GM18508 (cell line): Measurements from ENCODE around the gene GARIN5B.
"Not testable (repeated sequence)": the region's sequence is repeated elsewhere in the genome, so short reads cannot be mapped to it uniquely, and the experiment has no call there.

Experiments used
- ATAC-seq: cut with Tn5 transposase; IDR thresholded peaks from one replicate; pipeline ENCODE4 v1.9.1; 2021; ENCODE audit warnings: moderate number of reproducible peaks; ENCODE audit not compliant: insufficient read depth, unreplicated experiment

The GARIN5B gene

DNA sequence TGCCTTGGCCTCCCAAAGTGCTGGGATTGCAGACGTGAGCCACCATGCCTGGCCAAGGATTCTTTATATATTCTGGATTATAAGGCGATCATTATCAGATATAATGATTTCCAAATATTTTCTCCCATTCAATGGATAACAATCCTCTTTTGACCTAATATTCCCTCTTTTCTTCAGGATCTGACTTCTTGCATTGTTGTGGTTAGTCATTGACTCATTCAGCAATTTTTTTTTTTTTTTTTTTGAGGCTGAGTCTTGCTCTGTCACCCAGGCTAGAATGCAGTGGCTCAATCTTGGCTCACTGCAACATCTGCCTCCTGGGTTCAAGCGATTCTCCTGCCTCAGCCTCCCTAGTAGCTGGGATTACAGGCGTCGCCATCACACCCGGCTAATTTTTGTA is 33.3 kb downstream of the GARIN5B start:
- not testable (repeated sequence) for ATAC-seq

DNA sequence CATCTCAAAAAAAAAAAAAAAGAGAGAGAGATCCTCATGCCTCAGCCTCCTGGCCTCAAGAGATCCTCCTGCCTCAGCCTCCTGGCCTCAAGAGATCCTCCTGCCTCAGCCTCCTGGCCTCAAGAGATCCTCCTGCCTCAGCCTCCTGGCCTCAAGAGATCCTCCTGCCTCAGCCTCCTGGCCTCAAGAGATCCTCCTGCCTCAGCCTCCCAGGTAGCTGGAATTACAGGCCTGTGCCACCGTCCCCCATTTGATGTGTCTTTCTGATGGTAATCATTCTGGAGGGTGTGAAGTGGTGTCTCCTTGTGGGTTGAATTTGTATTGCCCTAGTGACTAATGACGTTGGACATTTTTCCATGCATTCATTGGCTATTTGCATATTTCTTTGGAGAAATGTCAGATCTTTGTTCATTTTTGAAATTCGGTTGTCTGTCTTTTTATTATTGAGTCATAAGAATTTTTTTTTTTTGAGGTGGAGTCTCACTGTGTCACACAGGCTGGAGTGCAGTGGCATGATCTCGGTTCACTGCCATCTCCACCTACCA is 34.2 kb downstream of the GARIN5B start:
- ATAC-seq = not testable (repeated sequence)

DNA sequence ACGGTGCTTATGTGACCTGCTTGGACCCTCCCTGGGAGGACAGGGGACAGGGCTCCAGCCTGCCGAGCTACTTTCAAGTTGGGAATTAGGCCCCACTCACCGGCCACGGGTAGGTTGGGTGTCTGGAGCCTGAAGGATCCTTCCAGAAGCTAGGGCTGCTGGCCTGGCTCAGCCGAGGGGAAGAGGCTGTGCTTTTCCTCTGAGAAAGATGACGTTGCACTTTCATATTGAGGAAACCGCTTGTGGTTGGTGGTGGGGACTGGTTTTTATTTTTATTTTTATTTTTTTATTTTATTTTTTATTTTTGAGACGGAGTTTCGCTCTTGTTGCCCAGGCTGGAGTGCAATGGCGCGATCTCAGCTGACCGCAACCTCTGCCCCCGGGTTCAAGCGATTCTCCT is 37.9 kb downstream of the GARIN5B start, which contains the start of gene TMEM150B:
TSS of gene TMEM150B (minus strand) at position 170 of the 400 bp plus-strand sequence. CDS start 4,305 bp downstream, outside the sequence.
- ATAC-seq = no peak

DNA sequence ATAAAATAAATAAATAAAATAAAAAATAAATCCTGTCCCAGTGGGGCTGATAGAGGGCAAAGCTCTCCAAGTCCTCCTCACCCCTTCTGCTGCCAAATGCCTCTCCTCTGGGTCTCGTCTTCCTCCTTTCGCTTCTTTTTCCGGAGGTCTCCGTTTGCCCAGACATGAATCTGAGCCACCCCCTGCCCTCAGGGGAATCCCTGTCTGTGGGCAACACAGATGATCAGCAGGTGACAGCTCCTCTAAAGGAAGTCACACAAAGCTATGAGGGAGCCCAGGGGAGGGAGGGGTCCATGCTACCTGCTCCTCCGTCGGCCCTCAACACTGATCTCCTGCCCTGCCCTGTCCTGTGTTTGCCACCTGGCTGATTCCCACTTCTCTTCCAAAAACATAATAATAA is 38.4 kb downstream of the GARIN5B start:
- ATAC-seq = no peak

DNA sequence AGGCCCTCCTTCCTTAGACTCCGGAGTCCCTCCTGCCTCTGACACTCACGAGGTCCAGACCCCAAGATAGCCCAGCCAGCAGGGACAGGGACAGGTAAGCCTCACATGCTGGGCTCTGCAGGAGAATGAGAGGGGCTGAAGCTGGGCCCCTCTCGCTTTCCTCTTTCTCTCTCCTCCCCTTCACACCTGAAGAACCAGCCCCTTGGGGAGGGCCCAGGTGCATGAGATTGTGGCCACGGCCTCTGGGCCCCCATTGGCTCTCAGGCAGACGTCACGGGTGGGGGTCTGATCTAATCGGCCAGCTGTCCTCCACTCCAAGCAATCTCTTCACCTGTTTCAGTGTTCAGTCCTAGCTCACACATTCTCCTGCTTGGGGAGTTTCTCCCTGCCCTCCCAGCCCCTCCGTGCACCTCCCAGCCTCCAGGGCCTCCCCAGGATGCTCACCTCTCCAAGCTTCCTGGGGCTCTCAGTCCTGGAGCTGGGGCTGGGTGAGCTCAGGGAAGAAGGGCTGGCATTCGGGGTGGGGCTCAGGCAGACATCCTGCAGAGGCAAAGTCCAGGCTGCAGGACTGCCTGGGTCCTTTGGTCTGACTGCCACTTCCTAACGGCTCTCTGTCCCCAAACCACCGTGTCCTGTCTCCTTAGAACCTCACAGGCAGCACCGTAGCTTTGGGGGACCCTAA is 40.7 kb downstream of the GARIN5B start:
- ATAC-seq = no peak

DNA sequence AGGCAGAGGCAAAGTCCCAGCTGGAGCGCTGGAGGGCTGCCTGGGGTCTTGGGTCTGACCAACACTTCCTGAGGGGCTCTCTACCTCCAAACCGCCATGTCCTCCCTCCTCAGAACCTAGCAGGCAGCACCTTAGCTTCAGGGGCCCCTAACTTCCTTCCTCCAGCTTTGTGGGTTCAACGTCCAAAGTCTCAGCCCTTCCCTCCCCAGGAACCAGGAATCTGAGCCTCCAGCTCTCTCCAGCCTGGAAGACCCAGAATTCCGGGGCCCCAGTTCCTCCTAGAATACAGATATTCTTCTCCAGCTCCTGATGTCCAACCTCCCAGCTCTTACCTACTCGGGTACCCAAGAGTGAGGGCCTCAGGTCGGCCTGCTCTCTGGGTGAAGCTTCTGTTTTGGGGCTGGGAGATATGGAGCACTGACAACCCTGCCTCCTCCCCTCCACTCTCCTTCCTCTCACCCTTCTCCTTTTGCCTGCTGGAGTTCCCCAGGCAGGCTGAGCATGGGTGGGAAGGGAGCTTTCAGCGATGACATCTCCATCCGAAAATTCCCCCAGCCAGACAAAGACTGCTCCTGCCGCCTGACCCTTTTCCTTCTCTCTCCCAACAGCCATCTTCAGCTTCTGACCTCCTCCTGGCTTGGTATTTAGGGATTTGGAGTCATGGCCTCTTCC is 41.5 kb downstream of the GARIN5B start:
- no peak for ATAC-seq

DNA sequence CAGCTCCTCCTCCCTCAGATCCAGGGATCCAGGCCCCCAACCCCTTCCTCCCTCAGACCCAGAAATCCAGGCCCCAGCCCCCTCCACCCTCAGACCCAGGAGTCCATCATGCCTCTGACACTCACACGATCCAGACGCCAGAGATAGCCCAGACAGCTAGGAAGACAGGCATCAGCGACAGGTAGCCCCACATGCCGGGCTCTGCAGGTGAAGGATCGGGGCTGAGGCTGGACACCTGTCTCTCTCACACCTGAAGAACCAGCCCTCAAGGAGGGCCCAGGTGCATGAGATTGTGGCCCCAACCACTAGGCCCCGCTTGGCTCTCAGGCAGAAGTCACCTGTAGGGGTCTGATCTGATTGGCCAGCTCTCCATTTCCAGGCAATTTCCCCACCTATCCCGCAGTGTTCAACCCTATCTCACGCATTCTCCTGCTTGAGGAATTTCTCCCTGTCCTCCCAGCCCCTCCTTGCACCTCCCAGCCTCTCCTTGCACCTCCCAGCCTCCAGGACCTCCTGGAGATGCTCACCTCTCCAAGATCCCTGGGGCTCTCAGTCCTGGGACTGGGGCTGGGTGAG is 42.1 kb downstream of the GARIN5B start:
- ATAC-seq = no peak

DNA sequence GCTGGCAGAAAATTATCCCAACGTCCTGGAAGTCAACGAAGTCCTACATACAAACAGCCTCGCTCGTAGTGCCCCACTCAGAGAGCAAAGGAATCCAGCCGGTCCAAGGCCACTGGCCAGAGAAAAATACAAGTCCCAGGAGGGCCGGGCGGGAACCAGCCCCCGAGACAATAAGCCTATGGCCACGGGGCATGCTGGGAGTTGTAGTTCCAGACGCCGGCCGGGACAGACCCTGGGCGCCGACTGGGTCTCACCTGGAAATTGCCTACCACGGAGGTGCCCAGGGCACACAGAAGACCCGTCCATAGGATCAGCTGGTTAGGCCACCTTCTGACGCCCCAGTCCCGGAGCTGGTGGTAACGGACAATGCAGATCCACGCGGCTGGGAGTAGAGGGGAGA is 43.3 kb downstream of the GARIN5B start:
- no peak for ATAC-seq

DNA sequence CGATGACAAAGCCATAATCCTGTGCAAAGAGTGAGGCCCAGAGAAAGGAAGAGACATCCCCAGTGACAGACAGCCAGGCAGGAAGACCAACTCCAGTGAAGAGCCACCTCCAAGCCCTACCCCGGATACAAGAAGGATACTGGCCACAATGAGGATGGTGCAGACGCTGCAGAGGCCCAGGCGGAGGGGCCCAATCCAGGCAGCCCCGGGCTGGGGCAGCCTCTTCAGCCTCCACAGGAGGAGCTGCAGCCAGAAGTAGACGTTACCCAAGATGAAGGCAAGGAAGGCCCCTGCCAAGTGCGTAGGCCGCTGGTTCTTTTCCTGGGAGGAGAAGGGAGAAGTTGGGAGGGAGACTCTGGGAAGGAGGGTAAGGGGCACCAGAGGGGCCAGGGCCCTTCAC is 46.4 kb downstream of the GARIN5B start:
- ATAC-seq = no peak

DNA sequence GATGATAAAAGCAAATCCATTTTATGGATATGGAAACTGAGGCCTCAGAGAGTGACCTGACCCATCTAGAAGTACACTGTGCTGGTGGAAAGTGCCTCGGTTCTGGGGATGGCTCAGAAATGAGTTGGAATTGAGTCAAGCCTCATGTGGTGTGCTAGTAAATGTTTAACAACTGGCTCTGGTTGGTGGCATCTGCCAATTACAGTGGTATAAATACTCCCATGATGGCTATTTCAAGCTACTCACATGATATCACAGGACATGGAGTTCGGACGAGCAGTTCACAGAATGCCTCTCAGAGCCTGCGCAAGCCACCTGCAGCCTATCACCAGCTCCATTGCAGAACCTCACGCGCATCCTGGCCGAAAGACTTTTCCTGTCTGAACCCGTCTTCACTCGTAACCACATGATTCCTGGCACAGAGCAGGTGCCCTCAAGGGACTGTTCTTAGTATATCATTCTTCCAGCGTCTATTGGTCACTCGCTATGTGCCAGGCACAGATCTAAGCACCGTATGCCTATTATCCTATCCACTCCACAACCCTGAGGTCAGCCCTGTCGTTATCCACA is 47.0 kb downstream of the GARIN5B start:
- no peak for ATAC-seq

DNA sequence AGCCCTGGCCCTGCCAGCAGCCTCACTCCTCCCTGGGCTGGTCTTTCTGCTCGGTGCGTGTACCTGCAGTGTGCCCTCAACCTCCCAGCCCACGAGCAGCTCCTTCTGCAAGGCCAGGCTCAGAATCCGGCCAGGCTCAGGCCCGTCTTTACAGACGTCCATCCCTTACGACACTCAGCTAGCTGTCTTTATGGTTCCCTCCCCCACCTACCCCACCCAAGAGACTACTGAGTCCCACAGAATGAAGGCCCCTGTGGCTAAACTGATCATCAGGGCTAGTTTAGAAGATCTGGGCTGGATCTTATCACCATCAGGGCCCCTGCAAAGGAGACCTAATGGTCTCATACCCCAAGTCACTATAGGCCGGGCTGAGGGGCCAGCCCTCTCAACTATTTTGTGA is 48.7 kb downstream of the GARIN5B start:
- ATAC-seq = no peak

DNA sequence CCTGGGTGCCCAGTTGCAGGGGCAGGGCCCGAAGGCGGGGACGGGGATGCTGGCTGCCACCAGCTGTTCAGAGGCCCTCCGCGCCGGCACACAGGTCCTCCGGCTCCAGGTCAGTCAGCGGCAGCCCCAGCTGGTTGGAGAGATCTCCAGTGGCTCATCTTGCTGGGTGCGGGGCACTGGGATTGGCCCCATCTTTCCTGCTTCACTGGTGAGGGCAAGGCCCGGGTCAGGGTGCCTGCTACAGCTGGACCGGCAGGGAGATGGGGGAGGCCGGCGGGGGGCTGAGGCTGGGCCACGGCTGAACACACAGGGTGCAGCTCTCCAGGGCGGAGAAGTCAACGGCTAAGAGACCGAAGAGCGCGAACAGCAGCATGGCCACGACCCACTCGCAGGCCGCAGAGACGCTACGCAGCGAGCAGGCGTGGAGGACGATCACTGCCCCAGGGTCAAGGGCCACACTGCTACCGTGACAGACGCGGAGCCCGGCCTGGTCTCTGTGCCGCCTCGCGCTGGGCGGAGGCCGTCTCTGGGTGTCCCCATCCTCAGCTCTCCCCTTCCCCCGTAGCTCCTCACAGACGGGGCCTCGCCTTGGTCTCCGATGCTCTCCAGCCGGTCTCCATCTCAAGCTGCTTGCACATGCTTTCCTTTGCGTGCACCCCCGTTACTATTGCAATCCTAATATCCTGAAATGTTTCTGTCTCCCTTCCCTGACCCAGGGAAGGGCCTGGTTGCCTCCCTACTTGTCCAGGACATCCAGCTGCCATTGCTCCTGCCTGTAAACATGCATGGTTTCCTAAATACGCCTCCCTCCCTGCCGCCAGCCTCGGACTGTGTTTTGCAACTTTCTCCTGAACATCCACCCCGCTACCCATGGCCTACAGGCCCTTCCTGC is 50.2 kb downstream of the GARIN5B start:
- no peak for ATAC-seq

DNA sequence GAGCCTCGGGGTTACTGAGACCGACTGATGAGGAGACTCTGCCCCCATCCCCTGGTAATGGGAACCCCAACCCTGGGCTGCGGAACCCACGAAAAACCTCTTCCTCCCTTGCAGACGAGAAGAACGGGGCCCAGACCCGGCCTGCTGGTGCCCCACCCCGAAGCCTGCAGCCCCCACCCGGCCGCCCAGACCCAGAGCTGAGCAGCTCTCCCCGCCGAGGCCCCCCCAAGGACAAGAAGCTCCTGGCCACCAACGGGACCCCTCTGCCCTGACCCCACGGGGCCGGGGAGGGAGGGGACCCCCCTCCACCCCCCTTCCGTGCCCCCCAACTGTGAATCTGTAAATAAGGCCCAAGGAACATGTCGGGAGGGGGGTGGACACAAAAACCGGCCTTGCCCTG is 51.3 kb downstream of the GARIN5B start:
- no peak for ATAC-seq

DNA sequence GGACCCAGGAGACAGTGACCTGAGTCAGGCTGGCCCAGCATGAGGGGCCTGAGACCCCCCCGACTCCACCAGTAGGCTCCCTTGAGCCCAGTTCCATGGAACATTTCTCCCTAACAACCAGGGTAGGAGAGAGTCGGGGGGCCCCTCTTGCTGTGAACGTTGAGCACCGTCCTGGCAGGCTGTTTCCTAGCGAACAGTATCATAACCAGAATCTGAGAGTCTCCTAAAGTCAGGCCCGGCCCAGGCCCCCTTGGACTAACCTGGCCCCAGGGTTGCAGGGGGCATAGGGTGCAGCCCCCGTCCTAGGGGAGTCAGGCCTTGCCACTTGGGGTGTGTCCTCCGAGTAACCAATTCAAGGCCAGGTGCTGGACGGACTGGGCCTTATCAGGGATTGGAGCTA is 51.7 kb downstream of the GARIN5B start:
- ATAC-seq = no peak

DNA sequence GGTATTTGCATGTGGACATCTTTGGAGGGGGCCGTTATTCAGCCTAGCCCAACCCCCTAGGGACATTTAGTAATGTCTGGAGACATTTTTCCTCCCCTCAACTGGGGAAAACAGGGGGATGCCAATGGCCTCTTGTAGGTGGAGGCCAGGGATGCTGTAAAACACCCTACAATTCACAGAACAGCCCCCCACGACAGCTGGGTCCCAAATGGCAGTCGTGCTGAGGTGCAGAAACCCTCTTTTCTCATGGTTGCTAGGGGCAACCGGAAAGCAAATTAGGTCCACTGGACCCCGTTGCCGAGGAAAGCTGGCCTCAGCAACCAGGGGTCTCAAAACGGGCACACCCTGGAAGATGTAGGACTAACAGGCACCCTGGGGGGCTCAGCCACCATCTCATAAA is 52.6 kb downstream of the GARIN5B start:
- no peak for ATAC-seq

DNA sequence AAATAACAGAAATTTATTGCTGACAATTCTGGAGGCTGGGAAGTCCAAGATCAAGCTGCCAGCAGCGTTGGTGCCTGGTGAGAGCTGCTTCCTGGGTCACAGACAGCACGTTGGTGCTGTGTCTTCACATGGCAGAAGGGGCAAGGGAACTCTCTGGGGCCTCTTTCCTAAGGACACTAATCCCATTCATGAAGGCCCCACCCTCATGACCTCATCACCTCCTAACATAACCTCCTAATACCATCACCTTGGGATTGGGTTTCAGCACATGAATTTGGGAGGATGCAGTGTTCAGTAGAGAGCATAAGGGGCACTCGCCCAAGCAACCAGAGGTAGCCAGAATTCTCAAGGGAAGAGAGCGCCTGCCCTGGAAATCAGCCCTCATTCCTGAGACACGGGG is 53.6 kb downstream of the GARIN5B start:
- no peak for ATAC-seq

DNA sequence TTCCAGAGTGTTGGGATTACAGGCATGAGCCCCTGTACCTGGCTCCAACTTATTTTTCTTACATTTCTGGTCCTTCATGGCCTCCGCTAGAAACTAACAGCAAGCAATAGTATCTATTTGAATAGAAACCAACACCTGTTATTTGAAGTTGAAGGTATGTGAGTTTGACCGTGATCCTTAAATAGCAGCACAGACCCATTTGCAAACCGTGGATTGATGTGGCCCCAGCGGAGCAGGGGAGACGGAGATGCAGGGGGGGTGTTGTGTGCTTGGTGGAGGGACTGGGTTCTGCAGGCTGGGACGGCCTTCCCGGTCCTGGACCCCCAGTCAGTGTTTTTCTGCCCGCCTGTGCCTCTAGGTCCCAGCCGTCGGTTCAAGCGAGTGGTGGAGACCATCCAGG is 54.8 kb downstream of the GARIN5B start:
- ATAC-seq = no peak

DNA sequence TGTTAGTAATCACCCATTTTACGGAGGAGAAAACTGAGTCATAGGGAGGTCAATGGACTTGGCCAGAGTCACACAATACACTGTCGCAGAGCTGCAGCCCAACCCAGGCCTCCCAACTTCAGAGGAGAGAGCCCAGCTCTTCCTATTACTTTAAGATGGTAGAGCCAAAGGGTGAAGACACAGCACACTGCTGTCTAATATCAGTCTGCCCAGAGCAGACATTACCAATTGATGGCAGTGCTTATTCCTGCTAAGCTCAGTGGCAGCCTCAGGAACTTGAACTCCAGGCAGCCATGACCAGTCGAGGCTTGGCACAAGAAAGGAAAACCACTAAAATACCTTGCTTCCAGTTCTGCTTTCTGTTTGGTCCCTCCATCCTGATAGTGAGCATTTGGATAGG is 56.3 kb downstream of the GARIN5B start:
- ATAC-seq = no peak

DNA sequence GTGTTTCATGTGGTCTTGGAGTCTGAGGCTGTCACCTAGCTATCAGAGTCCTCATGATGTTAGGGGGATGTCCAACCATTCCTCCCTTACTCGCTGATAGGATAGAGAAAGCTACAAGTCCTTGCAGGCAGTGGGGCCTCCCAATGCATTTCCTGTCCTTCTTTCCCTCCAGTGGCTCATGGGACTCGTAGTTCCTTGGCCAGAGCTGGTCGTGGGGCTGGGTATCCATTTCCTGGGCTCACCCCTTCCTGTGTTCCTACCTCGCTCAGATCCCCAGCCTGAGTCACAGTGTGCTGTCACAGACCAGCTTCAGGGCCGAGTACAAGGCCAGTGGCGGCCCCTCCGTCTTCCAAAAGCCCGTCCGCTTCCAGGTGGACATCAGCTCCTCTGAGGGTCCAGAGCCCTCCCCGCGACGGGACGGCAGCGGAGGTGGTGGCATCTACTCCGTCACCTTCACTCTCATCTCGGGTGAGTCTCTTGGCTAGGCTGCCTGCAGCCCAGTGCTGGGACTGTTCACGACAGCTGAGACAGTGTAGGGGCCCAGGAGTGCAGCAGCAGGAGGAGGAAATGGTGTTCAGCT is 57.0 kb downstream of the GARIN5B start:
- ATAC-seq = no peak

DNA sequence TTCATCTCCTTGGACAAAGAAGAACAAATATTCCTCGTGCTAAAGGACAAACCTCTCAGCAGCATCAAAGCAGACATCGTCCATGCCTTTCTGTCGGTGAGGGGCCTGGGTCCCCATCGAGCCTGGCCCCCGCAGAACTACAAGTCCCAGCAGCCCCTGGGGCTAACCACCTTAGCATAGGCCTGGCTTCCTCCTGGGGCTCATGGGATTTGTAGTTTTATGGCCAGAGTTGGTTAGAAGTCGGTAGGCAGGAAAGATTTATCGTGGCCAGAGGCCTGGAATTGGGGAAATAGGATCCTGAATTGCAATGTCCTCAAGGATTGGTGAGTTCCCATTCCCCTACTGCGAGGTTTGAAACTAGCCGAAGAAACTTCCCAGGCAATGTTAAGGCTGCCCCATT is 57.6 kb downstream of the GARIN5B start:
- ATAC-seq = no peak
